Skeletal muscle satellite cell (primary cell): ENCODE measurements around the gene ZNF319.

Experiments used
- H3K27me3 ChIP-seq: 2 replicates; pipeline ENCODE4 v1.7.0; 2013; ENCODE audit warnings: low read length; ENCODE audit not compliant: control insufficient read depth, insufficient read depth
- H3K36me3 ChIP-seq: 2 replicates; pipeline ENCODE4 v1.7.0; 2013; ENCODE audit warnings: mild to moderate bottlenecking, control low read depth, low read length; ENCODE audit not compliant: insufficient read depth
- H3K4me1 ChIP-seq: 2 replicates; pipeline ENCODE4 v1.7.0; 2013; ENCODE audit warnings: low read length; ENCODE audit not compliant: control insufficient read depth, insufficient read depth
- H3K4me2 ChIP-seq: 2 replicates; pipeline ENCODE4 v1.7.0; 2013; ENCODE audit warnings: mild to moderate bottlenecking, low read length
- H3K4me3 ChIP-seq: 2 replicates; pipeline ENCODE4 v1.7.0; 2013; ENCODE audit warnings: low read length
- H3K9ac ChIP-seq: 2 replicates; pipeline ENCODE4 v1.7.0; 2013; ENCODE audit warnings: mild to moderate bottlenecking, low read depth, low read length, moderate library complexity
- H3K9me3 ChIP-seq: replicated peaks from 2 replicates; pipeline ENCODE4 v1.7.0; 2013; ENCODE audit warnings: mild to moderate bottlenecking, control low read depth, low read length

Gene ZNF319

DNA sequence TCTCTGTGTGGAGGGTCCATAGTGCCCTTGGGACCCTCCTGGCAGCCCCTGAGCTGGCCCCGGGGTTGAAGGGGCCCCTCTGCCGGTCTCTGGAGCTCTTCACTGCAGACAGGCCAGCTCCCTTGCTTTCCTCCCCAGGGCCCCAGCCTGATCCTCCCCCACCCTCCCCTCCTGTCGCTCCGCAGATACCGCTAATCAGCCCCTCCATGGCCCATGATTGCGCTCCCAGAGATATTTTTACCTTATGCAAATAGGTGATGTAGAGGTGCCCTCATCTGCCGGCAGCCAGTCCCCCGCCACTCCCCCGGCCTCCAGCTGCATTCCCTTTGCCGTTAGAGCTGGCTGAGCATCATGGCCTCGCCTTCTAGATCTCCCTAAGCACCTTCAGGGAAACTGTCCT is 34.3 kb upstream of the ZNF319 start:
- Histone ChIP-seq H3K9ac (no peak overlapping the region), H3K36me3 (no peaks in the 10 kb centered on the region), H3K4me1 (no peaks in the 10 kb centered on the region), H3K27me3 (peaks cover 5% of the 10 kb centered on the region), H3K4me2 (no peak overlapping the region), H3K4me3 (no peak overlapping the region), H3K9me3 (no peaks in the 10 kb centered on the region)

DNA sequence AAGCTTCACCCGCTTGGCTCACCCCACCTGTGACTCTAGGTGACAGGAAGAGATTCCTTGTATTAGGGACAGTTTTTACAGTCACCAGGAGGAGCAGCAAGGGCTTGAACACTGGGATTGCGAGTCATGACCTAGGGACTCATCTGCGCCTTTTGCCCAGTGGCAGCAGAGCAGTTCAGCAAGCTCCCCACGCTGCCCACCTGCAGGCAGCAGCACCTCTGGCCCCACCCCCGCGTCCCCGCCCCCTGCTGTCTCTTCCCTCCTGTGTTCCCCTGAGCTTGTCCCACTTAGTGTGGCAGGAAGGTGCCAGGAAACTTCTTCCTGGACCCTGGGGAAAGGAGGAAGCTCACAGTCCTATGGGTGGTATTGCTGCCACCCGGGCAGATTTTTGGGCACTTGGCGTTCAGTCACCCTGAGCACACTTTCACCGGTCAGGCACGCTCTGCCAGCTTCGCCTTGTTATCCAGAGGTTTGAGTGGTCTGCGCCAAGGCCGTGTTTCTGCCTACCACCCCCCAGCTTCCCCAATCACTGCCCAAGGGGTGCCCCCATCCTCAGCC is 33.7 kb upstream of the ZNF319 start:
- Histone ChIP-seq H3K4me3 (no peak overlapping the region), H3K9me3 (no peaks in the 10 kb centered on the region)

DNA sequence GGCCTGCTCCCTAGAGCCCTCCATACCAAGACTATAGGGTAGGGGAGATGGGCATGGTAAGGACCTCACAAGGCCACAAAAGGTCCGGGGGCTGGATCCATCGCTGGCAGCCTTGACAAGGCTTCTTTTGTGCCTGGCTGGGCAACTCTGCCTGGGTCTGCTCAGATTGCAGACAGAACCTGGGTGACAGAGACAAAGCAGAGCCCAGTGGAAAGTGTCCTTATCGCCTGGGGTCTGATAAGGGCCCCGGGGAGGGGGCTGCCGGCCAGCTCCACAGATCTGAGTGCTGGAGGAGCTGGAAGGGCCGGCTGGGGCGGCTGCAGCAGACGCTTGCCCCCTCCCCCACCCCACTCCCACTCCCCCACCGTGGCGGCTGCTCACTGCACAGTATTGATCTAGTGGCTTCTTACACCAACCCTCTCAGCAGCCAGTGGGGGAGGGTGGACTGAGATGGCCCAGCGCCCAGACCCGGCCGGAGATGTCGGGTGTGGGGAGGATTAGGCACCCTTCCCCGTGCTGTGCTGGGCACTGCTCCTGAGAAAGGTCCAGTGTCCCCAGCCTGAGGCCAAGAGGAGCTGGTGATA is 32.3 kb upstream of the ZNF319 start:
- Histone ChIP-seq H3K4me2 (no peak overlapping the region), H3K4me1 (no peaks in the 10 kb centered on the region), H3K9me3 (no peaks in the 10 kb centered on the region), H3K9ac (no peak overlapping the region), H3K27me3 (peaks cover 14% of the 10 kb centered on the region), H3K36me3 (no peaks in the 10 kb centered on the region), H3K4me3 (no peak overlapping the region)

More for the DNA sequence above, 33.7 kb upstream of the ZNF319 start:
- no peak overlapping the region for H3K9ac ChIP-seq
- H3K4me2 ChIP-seq: no peak overlapping the region
- H3K27me3 ChIP-seq: peaks cover 5% of the 10 kb centered on the region
- no peaks in the 10 kb centered on the region for H3K4me1 ChIP-seq
- no peaks in the 10 kb centered on the region for H3K36me3 ChIP-seq

DNA sequence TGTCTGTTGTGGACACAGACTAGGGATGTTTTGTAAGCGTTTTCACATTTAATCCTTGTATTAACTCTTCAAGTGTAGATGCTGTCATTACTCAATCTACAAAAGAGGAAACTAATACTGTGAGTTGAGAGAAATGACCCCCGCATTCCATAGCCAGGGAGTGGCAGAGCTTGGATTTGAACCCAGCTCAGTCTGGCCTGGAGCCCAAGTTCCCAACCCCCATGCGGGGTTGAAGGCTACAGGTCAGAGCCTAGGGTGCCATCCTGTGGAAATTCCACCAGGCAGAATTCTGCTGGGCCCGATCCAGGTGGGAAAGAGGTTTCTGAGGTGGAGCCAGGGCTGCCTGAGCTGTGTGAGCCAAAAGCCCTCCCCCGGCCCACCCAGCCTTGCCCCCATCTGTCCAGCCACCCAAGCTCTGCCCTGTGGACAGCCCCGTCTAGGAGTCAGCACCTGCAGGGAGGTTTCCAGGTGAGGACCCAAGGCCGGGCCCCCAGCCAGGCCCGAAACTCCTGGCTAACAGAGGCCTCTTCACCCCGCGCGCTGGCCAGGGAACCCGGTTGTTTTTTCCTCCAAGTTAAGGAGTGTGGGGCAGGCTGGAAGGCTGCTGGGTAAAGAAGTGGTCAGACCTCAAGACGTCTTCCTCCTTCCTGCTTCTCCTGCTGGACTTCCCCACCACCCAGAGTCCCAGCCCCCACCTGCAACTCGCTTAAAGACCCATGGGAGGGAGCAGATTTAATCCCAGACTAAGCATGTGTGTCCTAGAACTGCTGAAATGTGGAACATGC is 30.7 kb upstream of the ZNF319 start:
- Histone ChIP-seq H3K9me3 (no peaks in the 10 kb centered on the region), H3K27me3 (peaks cover 27% of the 10 kb centered on the region), H3K4me3 (no peak overlapping the region), H3K9ac (no peak overlapping the region), H3K4me1 (peaks cover 11% of the 10 kb centered on the region), H3K4me2 (no peak overlapping the region), H3K36me3 (no peaks in the 10 kb centered on the region)

DNA sequence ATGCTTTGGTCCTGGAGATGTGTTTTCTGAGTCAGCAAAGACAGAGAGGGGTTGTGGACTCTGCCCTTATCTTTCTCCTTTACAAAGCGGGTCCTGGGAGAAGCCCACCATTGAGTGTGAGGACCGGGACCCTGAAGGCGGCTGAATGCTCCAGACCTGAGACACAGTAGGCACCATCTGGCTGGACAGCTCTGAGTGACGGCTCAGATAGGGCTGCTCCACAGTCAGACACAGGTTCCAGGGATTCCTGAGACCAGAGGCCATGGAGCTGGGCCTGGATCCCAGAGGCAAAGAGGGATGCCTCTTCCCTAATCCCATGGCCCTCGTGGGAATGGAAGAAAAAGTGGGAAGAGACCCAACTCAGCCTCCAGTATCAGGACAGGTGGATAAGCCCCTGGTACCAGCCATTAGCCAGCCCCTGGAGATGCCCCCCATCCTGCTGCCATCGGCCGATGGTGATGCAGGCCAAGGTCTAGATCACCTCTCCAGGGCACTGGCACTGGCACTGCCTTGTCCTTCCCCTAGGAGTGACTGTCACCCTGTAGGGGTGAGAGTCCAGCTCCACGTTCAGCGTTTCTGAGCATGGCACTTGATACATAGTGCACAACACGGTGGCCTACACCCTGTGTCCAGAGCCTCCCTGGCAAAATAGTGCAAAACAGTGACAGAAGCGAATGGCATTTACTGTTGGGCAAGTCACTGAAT is 29.8 kb upstream of the ZNF319 start:
- no peaks in the 10 kb centered on the region for H3K36me3 ChIP-seq
- H3K4me3 ChIP-seq: no peak overlapping the region
- H3K9me3 ChIP-seq: no peaks in the 10 kb centered on the region
- H3K27me3 ChIP-seq: peaks cover 22% of the 10 kb centered on the region
- peaks cover 14% of the 10 kb centered on the region for H3K4me1 ChIP-seq
- no peak overlapping the region for H3K4me2 ChIP-seq
- H3K9ac ChIP-seq: no peak overlapping the region

DNA sequence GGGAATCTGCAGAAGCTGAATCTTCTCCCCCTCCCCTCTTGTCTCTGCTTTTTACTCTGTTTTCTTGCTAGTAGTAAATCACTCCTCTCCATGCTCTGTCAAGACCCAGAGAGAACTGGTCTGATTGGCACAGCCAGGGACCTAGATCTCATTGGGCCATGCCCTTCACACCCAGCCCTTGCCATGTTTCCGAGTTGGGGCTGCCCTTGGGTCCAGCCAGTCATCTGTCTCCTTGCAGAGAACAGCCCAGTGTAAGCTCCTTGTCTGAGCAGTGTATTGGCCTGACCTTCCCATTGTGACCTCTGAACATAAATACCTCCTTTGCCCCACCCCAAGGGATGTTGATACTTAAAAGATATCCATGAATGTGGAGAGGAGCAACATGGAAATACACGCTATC is 28.9 kb upstream of the ZNF319 start:
- Histone ChIP-seq H3K4me2 (no peak overlapping the region), H3K4me1 (peaks cover 22% of the 10 kb centered on the region), H3K27me3 (peaks cover 28% of the 10 kb centered on the region)

DNA sequence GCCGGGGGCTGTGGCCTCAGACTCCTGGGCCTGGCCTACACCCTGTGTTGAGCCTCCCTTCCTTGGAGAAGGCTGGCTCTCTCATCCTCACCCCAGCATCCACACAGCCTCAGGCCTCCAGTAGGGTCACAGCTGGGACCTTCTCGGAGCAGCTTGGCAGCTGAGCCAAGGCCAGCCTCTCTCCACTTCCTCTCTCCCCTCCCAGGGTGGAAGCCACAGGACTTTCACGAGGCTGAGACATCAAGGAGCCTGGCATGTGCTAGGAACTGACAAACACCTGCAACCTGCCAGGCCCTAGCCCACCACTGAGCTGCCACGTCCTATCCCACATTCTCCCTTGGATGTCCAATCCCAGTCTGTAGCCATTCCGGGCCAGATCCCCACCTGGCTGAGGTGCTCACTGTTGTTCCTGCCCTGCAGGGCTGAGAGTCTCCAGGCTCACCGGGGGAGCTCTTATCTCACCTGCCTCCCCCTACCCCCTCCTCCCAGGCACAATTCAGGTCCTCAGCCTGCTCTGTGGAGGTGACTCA is 28.1 kb upstream of the ZNF319 start:
- Histone ChIP-seq H3K36me3 (no peaks in the 10 kb centered on the region), H3K4me2 (no peak overlapping the region), H3K9me3 (no peaks in the 10 kb centered on the region), H3K27me3 (peaks cover 29% of the 10 kb centered on the region), H3K9ac (no peak overlapping the region), H3K4me3 (no peak overlapping the region), H3K4me1 (peaks cover 22% of the 10 kb centered on the region)

More for the DNA sequence above, 28.9 kb upstream of the ZNF319 start:
- no peaks in the 10 kb centered on the region for H3K36me3 ChIP-seq
- H3K9ac ChIP-seq: no peak overlapping the region
- no peak overlapping the region for H3K4me3 ChIP-seq
- H3K9me3 ChIP-seq: no peaks in the 10 kb centered on the region

DNA sequence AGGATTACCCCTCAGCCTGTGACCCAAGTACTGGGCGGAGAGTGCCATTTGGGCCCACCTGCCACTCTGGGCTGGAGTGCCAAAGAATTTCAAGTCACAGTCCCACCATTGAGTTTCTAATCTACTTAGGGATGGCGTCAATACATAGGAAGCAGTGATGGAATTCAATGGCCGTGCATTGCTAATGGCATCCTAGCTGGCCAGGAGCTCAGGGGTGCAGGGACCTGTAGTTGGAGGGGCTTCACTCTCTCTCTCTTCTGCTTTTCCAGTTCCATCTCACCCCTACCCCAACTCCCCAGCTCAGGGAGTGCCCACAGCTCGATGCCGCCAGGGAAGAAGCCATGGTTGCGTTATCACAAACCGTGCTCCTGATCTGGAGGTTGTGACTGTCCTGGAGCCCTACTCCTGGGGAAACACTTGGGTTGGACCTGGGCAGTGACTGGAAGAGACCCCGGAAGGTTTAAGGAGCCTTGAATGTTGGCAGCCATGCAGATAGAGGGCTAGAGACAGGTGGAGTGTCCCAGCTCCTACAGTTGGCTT is 27.5 kb upstream of the ZNF319 start:
- H3K9me3 ChIP-seq: no peaks in the 10 kb centered on the region
- H3K9ac ChIP-seq: no peak overlapping the region
- H3K4me3 ChIP-seq: no peak overlapping the region
- H3K4me1 ChIP-seq: peaks cover 27% of the 10 kb centered on the region
- H3K36me3 ChIP-seq: no peaks in the 10 kb centered on the region
- H3K4me2 ChIP-seq: no peak overlapping the region
- H3K27me3 ChIP-seq: peaks cover 29% of the 10 kb centered on the region

DNA sequence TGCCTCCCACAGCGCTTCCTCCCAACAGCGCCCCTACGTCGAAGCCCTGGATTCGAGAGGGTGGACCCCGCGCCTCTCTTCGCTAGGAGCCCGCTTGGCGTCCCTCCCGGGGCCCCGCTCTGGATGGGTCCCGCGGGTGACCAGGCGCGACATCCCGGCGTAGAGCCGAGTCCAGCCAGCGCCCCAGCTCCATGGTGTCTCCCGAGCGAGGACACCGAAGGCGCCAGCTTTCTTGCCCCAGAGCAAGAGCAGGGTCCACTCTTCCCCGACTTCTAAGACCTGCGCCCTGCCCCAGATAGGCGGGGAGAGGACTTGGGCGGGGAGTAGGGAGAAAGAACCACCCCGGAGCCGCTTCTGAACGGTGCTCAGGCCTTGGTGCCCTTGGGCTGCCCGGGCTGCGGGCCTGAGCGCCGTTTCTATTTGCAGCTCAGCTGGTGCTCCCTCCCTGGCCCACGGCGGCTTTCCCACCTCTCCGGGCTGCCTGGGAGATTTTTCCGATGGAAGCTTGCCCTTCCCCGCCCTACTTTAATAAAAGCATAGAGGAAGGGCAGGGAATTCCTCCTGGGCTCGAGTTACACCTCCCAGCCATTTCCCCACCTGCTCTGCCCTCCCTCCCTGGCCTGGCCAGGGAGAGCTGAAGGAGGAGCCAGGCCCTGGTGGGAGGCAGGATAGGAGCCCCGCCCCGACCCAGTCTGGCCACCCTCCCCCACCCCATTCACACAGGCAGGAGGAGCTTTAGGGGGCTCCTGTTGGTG is 26.9 kb upstream of the ZNF319 start:
- H3K9me3 ChIP-seq: no peaks in the 10 kb centered on the region
- H3K4me1 ChIP-seq: peaks cover 34% of the 10 kb centered on the region
- H3K9ac ChIP-seq: no peak overlapping the region
- H3K4me3 ChIP-seq: peak overlapping the region; percentile 76
- peaks cover 29% of the 10 kb centered on the region for H3K27me3 ChIP-seq
- H3K36me3 ChIP-seq: no peaks in the 10 kb centered on the region
- peak overlapping the region; percentile 84 for H3K4me2 ChIP-seq

DNA sequence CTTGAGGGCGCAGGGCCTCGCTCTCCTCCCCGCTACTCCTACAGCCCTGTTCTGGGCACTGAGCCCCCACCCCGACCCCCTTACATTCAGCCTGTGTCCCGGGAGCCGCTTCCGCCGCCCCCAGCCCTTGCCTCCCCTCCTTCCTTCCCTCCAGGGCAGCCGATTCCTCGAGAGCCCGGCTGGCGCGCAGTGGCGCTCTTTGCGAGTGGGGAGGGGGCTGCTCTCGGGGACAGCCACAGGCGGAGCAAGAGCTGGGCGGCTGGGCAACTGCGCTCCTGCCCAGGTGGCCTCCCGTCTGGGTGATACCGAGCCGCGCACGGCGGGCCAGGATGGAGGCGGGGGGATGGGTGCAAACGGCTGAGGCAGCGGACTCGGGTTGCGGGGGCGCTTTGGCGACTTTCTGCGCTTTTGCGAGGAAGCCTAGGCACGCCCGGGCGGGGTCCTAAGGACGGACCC is 26.3 kb upstream of the ZNF319 start:
- H3K27me3 ChIP-seq: peaks cover 29% of the 10 kb centered on the region
- H3K9me3 ChIP-seq: no peaks in the 10 kb centered on the region
- peak overlapping the region; percentile 76 for H3K4me3 ChIP-seq
- no peak overlapping the region for H3K9ac ChIP-seq
- H3K4me2 ChIP-seq: peak overlapping the region; percentile 84
- H3K4me1 ChIP-seq: peaks cover 40% of the 10 kb centered on the region
- no peaks in the 10 kb centered on the region for H3K36me3 ChIP-seq
